ENCODE results near the gene MYADML2.

MYADML2 gene

GRCh38 chr17:81895400-81895799 lies 51.6 kb downstream of the MYADML2 start:
- no peak for DNase-seq

DNA sequence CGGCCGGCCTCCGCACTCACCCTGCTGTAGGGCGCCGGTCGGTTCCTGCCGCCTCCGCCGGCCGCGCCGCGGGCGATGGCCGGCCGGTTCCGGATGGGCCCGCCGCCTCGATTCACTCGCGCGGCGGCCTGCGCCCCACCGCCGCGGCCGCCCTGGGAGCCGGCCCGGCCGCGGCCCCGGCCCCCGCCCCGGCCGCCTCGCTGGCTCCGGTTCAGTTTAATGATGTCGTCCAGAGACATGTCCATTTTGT lies 55.8 kb downstream of the MYADML2 start:
- DNase-seq, result no peak

GRCh38 chr17:81890447-81891302 lies 56.4 kb downstream of the MYADML2 start:
- peak; percentile 25 for DNase-seq

Measured in CD4-positive, alpha-beta T cell treated with Interleukin-17A for 1 hour (primary cell).